K562 (cell line): ENCODE measurements around the gene AKT3. TPM values are rescaled to one million over a fixed set of nuclear protein-coding genes. Genes with fewer than 3 reads are reported as not detected.

Experiments
- ATAC-seq: fragments of 200-7000 bp; cut with Tn5 transposase; 3 replicates; pipeline ENCODE4 v1.9.1; 2020; ENCODE audit warnings: moderate library complexity
- BruUV-seq: library from RNA; stranded (reverse); fragments of 400-500 nt; replicated peaks from 2 replicates; lab custom pipeline; 2021; lab: Mats Ljungman, UMichigan
- CTCF ChIA-PET: fragments of 300-600 bp; formaldehyde crosslinking; extraction: SDS; loops from one replicate; lab custom pipeline; 2021; ENCODE audit warnings: low intra/inter-chr PET ratio; lab: Yijun Ruan, JAX
- POLR2A ChIA-PET: fragments of 300-600, 350-650 bp; sonication (Branson Sonifier 250); formaldehyde crosslinking; extraction: SDS; loops from one replicate; lab custom pipeline; 2021; ENCODE audit warnings: antibody characterized with exemption, inconsistent platforms; lab: Yijun Ruan, JAX
- DNase-seq, 4 experiments: peaks; one replicate each; pipeline versions ENCODE4 v3.0.0 to v3.0.0-alpha.2; 2011 to 2018; ENCODE audit warnings: low spot score in 3 of 4, mixed read lengths in 3 of 4; ENCODE audit errors: extremely low read depth in 1 of 4
- FAIRE-seq: peaks from 2 replicates; lab custom pipeline; 2011; peaks lifted over from hg19 to GRCh38; lab: Jason Lieb, UNC
- H2AFZ ChIP-seq: 2 replicates; pipeline ENCODE4 v1.6.0; 2011; ENCODE audit warnings: low read depth, low read length, control low read depth, inconsistent platforms
- H3K27ac ChIP-seq: fragments of 200-600 bp; 3 replicates; pipeline ENCODE4 v1.8.0; 2011; ENCODE audit warnings: low read depth, mild to moderate bottlenecking, control low read depth, inconsistent platforms, low read length, moderate library complexity, mixed read lengths; ENCODE audit errors: extremely low read depth
- H3K27me3 ChIP-seq, 2 experiments: fragments of 300-600 bp in 1 of 2; 2 replicates in 1 of 2; 3 replicates in 1 of 2; pipeline versions ENCODE4 v1.6.0 to v1.8.0; 2011; ENCODE audit warnings: inconsistent platforms in 2 of 2, low read length in 2 of 2, mild to moderate bottlenecking in 1 of 2, mixed read lengths in 1 of 2, moderate library complexity in 1 of 2; ENCODE audit not compliant: control insufficient read depth in 2 of 2, insufficient read depth in 2 of 2
- H3K36me3 ChIP-seq: fragments of 300-600 bp; 3 replicates; pipeline ENCODE4 v1.8.0; 2011; ENCODE audit warnings: mild to moderate bottlenecking, low read length, inconsistent platforms; ENCODE audit not compliant: control insufficient read depth, insufficient read depth
- H3K4me1 ChIP-seq, 2 experiments: fragments of 200-600 bp in 1 of 2; replicated peaks in 1 of 2; 2 replicates in 1 of 2; 3 replicates in 1 of 2; pipeline versions ENCODE4 v1.5.1 to v1.8.0; 2011; ENCODE audit warnings: inconsistent platforms in 2 of 2, low read length in 2 of 2, mild to moderate bottlenecking in 1 of 2, mixed read lengths in 1 of 2, moderate library complexity in 1 of 2; ENCODE audit not compliant: control insufficient read depth in 2 of 2, insufficient read depth in 2 of 2
- H3K4me2 ChIP-seq: 2 replicates; pipeline ENCODE4 v1.6.1; 2011; ENCODE audit warnings: low read length, control low read depth, inconsistent platforms, mixed read lengths; ENCODE audit not compliant: insufficient read depth
- H3K4me3 ChIP-seq: fragments of 200-600 bp; sonication (generic), shearing (Covaris generic); 2 replicates; pipeline ENCODE4 v1.5.1; 2016; ENCODE audit warnings: control low read depth, inconsistent platforms
- H3K79me2 ChIP-seq: fragments of 200-600 bp; 3 replicates; pipeline ENCODE4 v1.8.0; 2011; ENCODE audit warnings: low read length, inconsistent platforms; ENCODE audit not compliant: control insufficient read depth, insufficient read depth
- H3K9ac ChIP-seq, 2 experiments: 2 replicates each; pipeline versions ENCODE4 v1.6.0 to v1.6.1; 2011; ENCODE audit warnings: low read depth in 2 of 2, low read length in 2 of 2, control low read depth in 1 of 2, inconsistent platforms in 1 of 2, mild to moderate bottlenecking in 1 of 2, mixed read lengths in 1 of 2; ENCODE audit not compliant: insufficient read depth in 1 of 2
- H3K9me1 ChIP-seq: one replicate; pipeline ENCODE4 v1.6.0; 2011; ENCODE audit warnings: inconsistent platforms, mild to moderate bottlenecking, low read length, moderate library complexity; ENCODE audit not compliant: control insufficient read depth, insufficient read depth
- H3K9me3 ChIP-seq: replicated peaks from 2 replicates; pipeline ENCODE4 v1.5.1; 2011; ENCODE audit warnings: low read depth, low read length, inconsistent platforms; ENCODE audit not compliant: control insufficient read depth, insufficient read depth
- H4K20me1 ChIP-seq: replicated peaks from 2 replicates; pipeline ENCODE4 v1.6.1; 2011; ENCODE audit warnings: low read length, inconsistent platforms, mixed read lengths; ENCODE audit not compliant: control insufficient read depth, insufficient read depth
- CBX1 ChIP-seq: sonication (generic); IDR thresholded peaks from 2 replicates; pipeline ENCODE4 v1.6.1; 2016; ENCODE audit warnings: antibody characterized with exemption, low read depth, mild to moderate bottlenecking
- FOXJ2 ChIP-seq: fragments of 200-800 bp; sonication (Bioruptor generic); IDR thresholded peaks from 2 replicates; pipeline ENCODE4 v1.6.1; 2016; ENCODE audit warnings: missing genetic modification characterization, missing compliant biosample characterization
- IRF9 ChIP-seq: fragments of 450-650 bp; IDR thresholded peaks from 2 replicates; pipeline ENCODE4 v1.6.1; 2016; ENCODE audit warnings: missing biosample characterization, missing genetic modification characterization
- MCM7 ChIP-seq, 2 experiments: fragments of 450-650 bp; IDR thresholded peaks; 2 replicates each; pipeline ENCODE4 v1.6.1; 2016 to 2018
- YY1 ChIP-seq, 3 experiments: IDR thresholded peaks; 2 replicates each; pipeline ENCODE4 v1.6.1; 2011; ENCODE audit warnings: low read length in 2 of 3, mild to moderate bottlenecking in 2 of 3, moderate library complexity in 2 of 3, borderline replicate concordance in 1 of 3, control low read depth in 1 of 3, low read depth in 1 of 3; ENCODE audit not compliant: insufficient read depth in 3 of 3, insufficient replicate concordance in 2 of 3, control insufficient read depth in 1 of 3, insufficient read length in 1 of 3; ENCODE audit errors: extremely low read depth in 1 of 3
- ZFP30 ChIP-seq: fragments of 250-450 bp; sonication (Bioruptor Pico); IDR thresholded peaks from 2 replicates; pipeline ENCODE4 v1.8.0; 2022; ENCODE audit warnings: moderate library complexity, mild to moderate bottlenecking, inconsistent platforms, borderline replicate concordance
- WGBS: fragments of 100-300 bp; shearing (Covaris generic); methylation state at CpG from one replicate; pipeline ENCODE4 v1.1.6; 2016; ENCODE audit warnings: low coverage, mixed read lengths; ENCODE audit not compliant: insufficient coverage; ENCODE audit errors: missing lambda C conversion rate; 5-methylcytosine and 5-hydroxymethylcytosine counted together
- in situ Hi-C: fragments of 300-500 bp; cut with MboI; formaldehyde crosslinking; loops from 4 replicates; pipeline ENCODE4 v1.15.0; 2018; ENCODE audit warnings: inconsistent platforms, mixed read lengths
- intact Hi-C: fragments of 100-400 bp; cut with micrococcal nuclease; formaldehyde crosslinking; loops from 2 replicates; pipeline ENCODE4 v1.14.2; 2022
- polyA plus RNA-seq, 8 experiments: library from polyadenylated mRNA; depleted of rRNA in 4 of 8; stranded (reverse) in 5 of 8; unstranded in 3 of 8; fragments of >200 nt; fragmentation: Nextera tagmentation in 2 of 8; fragmentation: Illumina TruSeq in 1 of 8; extraction: Ambion mirVana in 2 of 8; extraction: Trizol in 1 of 8; gene quantifications; 2 replicates each; pipeline versions ENCODE4 v1.2.1 to v1.2.3, GENCODE V29; 2011 to 2014; ENCODE audit warnings: inconsistent platforms in 1 of 8, missing spikeins in 1 of 8
- total RNA-seq, 7 experiments: library from RNA; depleted of rRNA in 6 of 7; stranded (reverse); fragments of >200 nt in 6 of 7; fragmentation: Illumina TruSeq in 2 of 7; extraction: Trizol in 2 of 7; gene quantifications; 2 replicates each; pipeline versions ENCODE4 v1.2.1 to v1.2.3, GENCODE V29; 2011 to 2021; ENCODE audit warnings: low replicate concordance in 1 of 7

Gene AKT3
- total and polyA plus RNA-seq, 9 of the 15 experiments (the other 6 are each of a cell fraction or from before 2014, with no cell fraction given): 0.04 to 0.54 (median 0.18) TPM; not detected in 1

- Histone ChIP-seq H3K4me3 (no peak overlapping the region), H3K9me3 (no peaks in the 10 kb centered on the region)
- TF ChIP-seq MCM7 (IDR thresholded peaks at IDR 0.05) (no peak), FOXJ2 (tag) (no peak), IRF9 (no peak), YY1 (IDR thresholded peaks at IDR 0.05; ENCODE audit: borderline replicate concordance in 1 of 3, control insufficient read depth in 1 of 3, extremely low read depth in 1 of 3, insufficient read depth in 3 of 3, insufficient read length in 1 of 3, insufficient replicate concordance in 2 of 3, low read depth in 1 of 3, low read length in 2 of 3) (no peak), CBX1 (no peak), ZFP30 (CRISPR knock-in tag) (no peak)
- TF ChIP-seq, all 486 proteins: peak for 0
- ATAC-seq (no peak), DNase-seq (no peak), FAIRE-seq (no peak)
- ChIA-PET CTCF (no interaction called here), POLR2A (no interaction called here)
- Histone ChIP-seq H4K20me1 (no peaks in the 10 kb centered on the region), H3K4me1 (no peaks in the 10 kb centered on the region), H3K4me2 (no peak overlapping the region), H3K36me3 (no peaks in the 10 kb centered on the region; the same call in 2 of the 3 replicates), H3K27me3 (no peaks in the 10 kb centered on the region), H3K9ac (no peak overlapping the region), H3K79me2 (no peaks in the 10 kb centered on the region), H3K27ac (no peak overlapping the region), H2AFZ (no peak overlapping the region), H3K9me1 (no peaks in the 10 kb centered on the region)
- in situ Hi-C loops: no loop called here
- WGBS: 26% methylated on average over 4 of the region's 4 CpGs
- BruUV-seq: no TSS peak
- intact Hi-C loops: no loop called here
Observed at GRCh38 chr1:243461700-243462099, 388.3 kb downstream of the AKT3 start.
